T-helper 1 cell (primary cell): Measurements from ENCODE around the gene CASQ2.
"Not testable (repeated sequence)": the region's sequence is repeated elsewhere in the genome, so short reads cannot be mapped to it uniquely, and the experiment has no call there.

Experiments
- DNase-seq, 5 donors: peaks; one replicate each; pipeline ENCODE4 v3.0.0-alpha.2; 2012 to 2020

Gene CASQ2

GRCh38 chr1:115779075-115779474 lies 10.6 kb upstream of the CASQ2 start:
- DNase-seq, result not testable (repeated sequence)

GRCh38 chr1:115771847-115772457 lies 3.4 kb upstream of the CASQ2 start:
- peak in 1 of 5 donors; percentile 16 for DNase-seq

GRCh38 chr1:115771094-115771846 lies 2.8 kb upstream of the CASQ2 start:
- DNase-seq, result no peak

- DNase-seq, result no peak
Observed at GRCh38 chr1:115767403-115767802, 1.1 kb downstream of the CASQ2 start.

- DNase-seq, result no peak
Observed at GRCh38 chr1:115765091-115765490, 3.4 kb downstream of the CASQ2 start.

- DNase-seq, result no peak
Observed at GRCh38 chr1:115764541-115764940, 4.0 kb downstream of the CASQ2 start.

GRCh38 chr1:115762779-115763178 lies 5.7 kb downstream of the CASQ2 start:
- DNase-seq, result no peak

GRCh38 chr1:115761601-115762302 lies 6.8 kb downstream of the CASQ2 start:
- DNase-seq, result no peak

GRCh38 chr1:115757856-115758255 lies 10.7 kb downstream of the CASQ2 start:
- no peak for DNase-seq

GRCh38 chr1:115757326-115757725 lies 11.2 kb downstream of the CASQ2 start:
- no peak for DNase-seq

- DNase-seq, result no peak
Observed at GRCh38 chr1:115755456-115756370, 12.8 kb downstream of the CASQ2 start.

- DNase-seq, result no peak
Observed at GRCh38 chr1:115753830-115754229, 14.7 kb downstream of the CASQ2 start.

- DNase-seq, result no peak
Observed at GRCh38 chr1:115753361-115753760, 15.2 kb downstream of the CASQ2 start.

- DNase-seq, result no peak
Observed at GRCh38 chr1:115748401-115749150, 19.9 kb downstream of the CASQ2 start.

GRCh38 chr1:115746021-115746690 lies 22.4 kb downstream of the CASQ2 start:
- DNase-seq, result no peak

GRCh38 chr1:115744646-115745275 lies 23.8 kb downstream of the CASQ2 start:
- no peak for DNase-seq

- DNase-seq, result no peak
Observed at GRCh38 chr1:115740811-115741210, 27.7 kb downstream of the CASQ2 start.

- DNase-seq, result no peak
Observed at GRCh38 chr1:115732316-115732715, 36.2 kb downstream of the CASQ2 start.

GRCh38 chr1:115729756-115730155 lies 38.8 kb downstream of the CASQ2 start:
- no peak for DNase-seq

GRCh38 chr1:115728341-115728740 lies 40.2 kb downstream of the CASQ2 start:
- DNase-seq, result no peak

GRCh38 chr1:115727706-115728249 lies 40.7 kb downstream of the CASQ2 start:
- no peak for DNase-seq
